Keratinocyte (primary cell): ENCODE data around the gene MYH9.

Source experiments
- EZH2 ChIP-seq: IDR thresholded peaks from one replicate; pipeline ENCODE4 v1.6.1; 2012; ENCODE audit warnings: inconsistent platforms, mild to moderate bottlenecking, low read length, moderate library complexity
- TF ChIP-seq, protein P1 (sequence below), 3 experiments: IDR thresholded peaks in 1 of 3; conservative IDR thresholded peaks in 1 of 3; optimal IDR thresholded peaks in 1 of 3; 2 replicates in 2 of 3; 3 replicates in 1 of 3; pipeline versions ENCODE3 to v1.5.1; 2011; ENCODE audit warnings: low read length in 3 of 3, mild to moderate bottlenecking in 3 of 3, moderate library complexity in 2 of 3, control low read depth in 1 of 3, inconsistent platforms in 1 of 3; ENCODE audit not compliant: insufficient read depth in 2 of 3; ENCODE audit errors: extremely low read depth in 1 of 3

DNA sequence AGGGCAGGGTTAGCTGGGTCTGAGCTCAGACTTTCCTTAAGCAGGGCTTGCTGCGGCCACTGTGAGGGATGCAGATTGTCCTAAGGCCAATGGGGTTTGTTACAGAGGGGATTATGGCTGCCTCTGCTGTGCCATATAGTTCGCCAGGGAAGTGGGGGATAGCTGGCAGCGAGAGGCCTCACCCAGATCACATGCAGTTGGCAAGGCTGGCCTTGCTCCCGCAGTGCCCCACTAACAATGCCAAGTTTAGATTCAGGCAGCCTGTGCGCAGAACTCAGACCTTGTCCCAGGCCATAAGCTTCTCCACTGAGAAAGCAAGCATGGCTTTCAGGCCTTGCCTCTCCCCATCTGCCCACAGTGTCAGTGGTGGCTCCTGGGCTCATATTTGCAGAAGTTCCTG, 143.8 kb downstream of the MYH9 start:
- TF ChIP-seq, protein P1, sequence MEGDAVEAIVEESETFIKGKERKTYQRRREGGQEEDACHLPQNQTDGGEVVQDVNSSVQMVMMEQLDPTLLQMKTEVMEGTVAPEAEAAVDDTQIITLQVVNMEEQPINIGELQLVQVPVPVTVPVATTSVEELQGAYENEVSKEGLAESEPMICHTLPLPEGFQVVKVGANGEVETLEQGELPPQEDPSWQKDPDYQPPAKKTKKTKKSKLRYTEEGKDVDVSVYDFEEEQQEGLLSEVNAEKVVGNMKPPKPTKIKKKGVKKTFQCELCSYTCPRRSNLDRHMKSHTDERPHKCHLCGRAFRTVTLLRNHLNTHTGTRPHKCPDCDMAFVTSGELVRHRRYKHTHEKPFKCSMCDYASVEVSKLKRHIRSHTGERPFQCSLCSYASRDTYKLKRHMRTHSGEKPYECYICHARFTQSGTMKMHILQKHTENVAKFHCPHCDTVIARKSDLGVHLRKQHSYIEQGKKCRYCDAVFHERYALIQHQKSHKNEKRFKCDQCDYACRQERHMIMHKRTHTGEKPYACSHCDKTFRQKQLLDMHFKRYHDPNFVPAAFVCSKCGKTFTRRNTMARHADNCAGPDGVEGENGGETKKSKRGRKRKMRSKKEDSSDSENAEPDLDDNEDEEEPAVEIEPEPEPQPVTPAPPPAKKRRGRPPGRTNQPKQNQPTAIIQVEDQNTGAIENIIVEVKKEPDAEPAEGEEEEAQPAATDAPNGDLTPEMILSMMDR (optimal IDR thresholded peaks at IDR 0.05 in 1 of 3, IDR thresholded peaks at IDR 0.05 in 1 of 3, conservative IDR thresholded peaks at IDR 0.05 in 1 of 3; ENCODE audit: extremely low read depth in 1 of 3, insufficient read depth in 2 of 3, low read length in 3 of 3), result no peak
- TF ChIP-seq EZH2, result no peak
